Activated CD4-positive, alpha-beta T cell treated with anti-CD3 and anti-CD28 coated beads, Interleukin-2, amount 10 ng/mL, durations not matched to agents 24 days and 14 days (primary cell): ENCODE data around the gene DNAH3. TPM values are rescaled to one million over a fixed set of nuclear protein-coding genes. Genes with fewer than 3 reads are reported as not detected.

Source experiments
- total RNA-seq: library from RNA; stranded (reverse); gene quantifications from 2 replicates; pipeline ENCODE4 v1.2.3, GENCODE V29; 2022

The DNAH3 gene
- total RNA-seq, 1 donor from 2014 or later: not detected

Other genes with a start within 250 kb of the DNAH3 start
- 7.2 and 7.3 TPM in 2 replicates for gene LDAF1, start 7.8 kb upstream of the DNAH3 start, total RNA-seq
- not detected in 2 replicates for gene ZP2, start 60.7 kb upstream of the DNAH3 start, total RNA-seq
- not detected in 2 replicates for gene ANKS4B, start 82.9 kb upstream of the DNAH3 start, total RNA-seq
- not detected in 2 replicates for gene CRYM, start 127.4 kb upstream of the DNAH3 start, total RNA-seq